Endothelial cell of umbilical vein (primary cell): ENCODE data around the gene IQGAP2. TPM values are rescaled to one million over a fixed set of nuclear protein-coding genes. Genes with fewer than 3 reads are reported as not detected.
"Not testable (repeated sequence)": the region's sequence is repeated elsewhere in the genome, so short reads cannot be mapped to it uniquely, and the experiment has no call there.

Source experiments
- BruUV-seq: library from RNA; stranded (reverse); fragments of 400-500 nt; replicated peaks from 2 replicates; lab custom pipeline; 2021; lab: Mats Ljungman, UMichigan
- CTCF ChIA-PET: fragments of 300-600, 350-600 bp; sonication (Branson Sonifier 250); formaldehyde crosslinking; loops from one replicate; lab custom pipeline; 2021; ENCODE audit warnings: antibody characterized with exemption, inconsistent platforms; lab: Charles Lee
- POLR2A ChIA-PET: fragments of 300-600, 350-600 bp; sonication (Branson Sonifier 250); formaldehyde crosslinking; loops from one replicate; lab custom pipeline; 2021; ENCODE audit warnings: antibody characterized with exemption, inconsistent platforms; lab: Charles Lee
- DNase-seq: peaks from one replicate; pipeline ENCODE4 v3.0.0-alpha.2; 2011; ENCODE audit warnings: low read depth, low spot score
- FAIRE-seq: peaks from 2 replicates; lab custom pipeline; 2011; peaks lifted over from hg19 to GRCh38; lab: Jason Lieb, UNC
- H2AFZ ChIP-seq: 2 replicates; pipeline ENCODE4 v1.6.0; 2012; ENCODE audit warnings: low read depth, low read length, control low read depth, inconsistent platforms
- H3K27ac ChIP-seq: 2 replicates; pipeline ENCODE4 v1.5.1; 2011; ENCODE audit warnings: low read depth, mild to moderate bottlenecking, control low read depth, low read length, moderate library complexity; ENCODE audit not compliant: insufficient read depth
- H3K27me3 ChIP-seq, 2 experiments: 2 replicates each; pipeline versions ENCODE4 v1.6.0 to v1.6.1; 2011; ENCODE audit warnings: low read length in 2 of 2, mixed read lengths in 1 of 2; ENCODE audit not compliant: control insufficient read depth in 2 of 2, insufficient read depth in 2 of 2
- H3K36me3 ChIP-seq, 2 experiments: 2 replicates in 1 of 2; 3 replicates in 1 of 2; pipeline ENCODE4 v1.5.1; 2011; ENCODE audit warnings: low read length in 2 of 2, mild to moderate bottlenecking in 1 of 2, moderate library complexity in 1 of 2; ENCODE audit not compliant: control insufficient read depth in 2 of 2, insufficient read depth in 2 of 2; ENCODE audit errors: extremely low read depth in 1 of 2
- H3K4me1 ChIP-seq: 3 replicates; pipeline ENCODE4 v1.5.1; 2011; ENCODE audit warnings: mild to moderate bottlenecking, low read length; ENCODE audit not compliant: control insufficient read depth, insufficient read depth; ENCODE audit errors: extremely low read depth
- H3K4me2 ChIP-seq: 2 replicates; pipeline ENCODE4 v1.6.1; 2011; ENCODE audit warnings: low read length, control low read depth, mixed read lengths; ENCODE audit not compliant: insufficient read depth
- H3K4me3 ChIP-seq, 3 experiments: fragments of 200-600 bp in 1 of 3; sonication (generic), shearing (Covaris generic) in 1 of 3; replicated peaks in 1 of 3; 2 replicates each; pipeline ENCODE4 v1.5.1; 2011 to 2016; ENCODE audit warnings: control low read depth in 3 of 3, low read length in 3 of 3, mild to moderate bottlenecking in 2 of 3, inconsistent platforms in 1 of 3, low read depth in 1 of 3, moderate library complexity in 1 of 3; ENCODE audit not compliant: insufficient read depth in 1 of 3
- H3K79me2 ChIP-seq: 2 replicates; pipeline ENCODE4 v1.6.0; 2012; ENCODE audit warnings: low read length, inconsistent platforms; ENCODE audit not compliant: control insufficient read depth, insufficient read depth
- H3K9ac ChIP-seq: replicated peaks from 2 replicates; pipeline ENCODE3; 2011; ENCODE audit warnings: low read length, control low read depth; ENCODE audit not compliant: insufficient read depth; ENCODE audit errors: extremely low read depth
- H3K9me1 ChIP-seq: replicated peaks from 3 replicates; pipeline ENCODE4 v1.6.0; 2011; ENCODE audit warnings: mild to moderate bottlenecking, low read length; ENCODE audit not compliant: control insufficient read depth, insufficient read depth; ENCODE audit errors: extremely low read depth
- H3K9me3 ChIP-seq: replicated peaks from 2 replicates; pipeline ENCODE4 v1.5.1; 2012; ENCODE audit warnings: low read length, inconsistent platforms; ENCODE audit not compliant: control insufficient read depth, insufficient read depth
- H4K20me1 ChIP-seq: replicated peaks from 2 replicates; pipeline ENCODE3; 2011; ENCODE audit warnings: mild to moderate bottlenecking, low read length; ENCODE audit not compliant: control insufficient read depth, insufficient read depth; ENCODE audit errors: extremely low read depth
- EZH2 ChIP-seq: IDR thresholded peaks from 2 replicates; pipeline ENCODE4 v1.6.1; 2012; ENCODE audit warnings: borderline replicate concordance, low read depth, mild to moderate bottlenecking, moderate library complexity, low read length, inconsistent platforms; ENCODE audit not compliant: severe bottlenecking
- FOS ChIP-seq: IDR thresholded peaks from 2 replicates; pipeline ENCODE4 v1.6.1; 2011; ENCODE audit warnings: mild to moderate bottlenecking, low read length, moderate library complexity, borderline replicate concordance; ENCODE audit not compliant: insufficient read depth
- GATA2 ChIP-seq: IDR thresholded peaks from 2 replicates; pipeline ENCODE4 v1.7.0; 2011; ENCODE audit warnings: low read depth, mild to moderate bottlenecking, moderate library complexity, mixed read lengths, low read length; ENCODE audit not compliant: insufficient read length, insufficient read depth
- MAX ChIP-seq: IDR thresholded peaks from 2 replicates; pipeline ENCODE4 v1.6.1; 2011; ENCODE audit not compliant: insufficient read depth, insufficient read length
- MYC ChIP-seq: IDR thresholded peaks from one replicate; pipeline ENCODE4 v1.6.1; 2011; ENCODE audit warnings: mild to moderate bottlenecking, low read depth, low read length
- POLR2A ChIP-seq: IDR thresholded peaks from 2 replicates; pipeline ENCODE4 v1.6.1; 2012; ENCODE audit warnings: low read depth, mild to moderate bottlenecking, control low read depth, low read length
- dilution Hi-C: fragments of 300-500 bp; cut with MboI; formaldehyde crosslinking; loops from one replicate; pipeline ENCODE4 v1.15.0; 2019; ENCODE audit warnings: low sequenced_read_pairs; ENCODE audit not compliant: extremely low pct_ligation_motif_present
- intact Hi-C: fragments of 100-400 bp; cut with micrococcal nuclease; formaldehyde crosslinking; loops from one replicate; pipeline ENCODE4 v1.10.0; 2022
- polyA plus RNA-seq, 4 experiments: library from polyadenylated mRNA; depleted of rRNA in 3 of 4; stranded (reverse) in 3 of 4; unstranded in 1 of 4; fragments of >200 nt; gene quantifications; 2 replicates each; pipeline versions ENCODE4 v1.2.1 to v1.2.3, GENCODE V29; 2011 to 2012; ENCODE audit warnings: missing spikeins in 1 of 4
- total RNA-seq: library from RNA; stranded (reverse); gene quantifications from 2 replicates; pipeline ENCODE4 v1.2.3, GENCODE V29; 2021
- TF ChIP-seq, protein P1 (sequence below), 2 donors: IDR thresholded peaks; 1 replicate in 1 of 2; 2 replicates in 1 of 2; pipeline ENCODE4 v1.5.1; 2011; ENCODE audit warnings: low read length in 2 of 2, mild to moderate bottlenecking in 2 of 2, moderate library complexity in 2 of 2, control low read depth in 1 of 2, inconsistent platforms in 1 of 2, low read depth in 1 of 2; ENCODE audit not compliant: insufficient read depth in 1 of 2; ENCODE audit errors: extremely low read depth in 1 of 2

IQGAP2 gene
- total and polyA plus RNA-seq, 2 donors (not counting 3 experiments of a cell fraction or from before 2014, with no cell fraction given): 4.5 to 4.7 TPM

DNA sequence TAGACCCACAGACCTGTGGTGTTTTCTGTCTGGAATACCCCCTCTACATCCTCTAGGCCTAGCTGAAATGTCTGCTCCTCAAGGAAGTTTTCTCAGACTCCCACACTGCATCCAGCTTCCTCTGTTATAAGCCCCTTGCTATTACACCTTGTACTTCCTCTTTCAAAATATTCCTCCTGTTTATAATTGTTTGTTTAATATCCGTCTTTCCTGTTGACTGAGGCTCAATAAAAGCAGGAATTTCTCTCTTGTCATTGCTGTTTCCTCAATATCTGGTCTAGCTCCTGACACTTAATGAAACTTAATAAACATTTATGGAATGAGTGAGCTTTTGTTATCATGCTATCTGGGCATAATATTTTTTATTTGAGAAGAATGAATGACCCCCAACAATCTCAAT lies 34.1 kb upstream of the IQGAP2 start:
- no peak overlapping the region for H3K4me2 ChIP-seq
- no TSS peak for BruUV-seq
- H3K27ac ChIP-seq: no peak overlapping the region
- ChIA-PET POLR2A (no interaction called here), CTCF (no interaction called here)
- H2AFZ ChIP-seq: no peak overlapping the region
- no peaks in the 10 kb centered on the region for H3K36me3 ChIP-seq
- no peaks in the 10 kb centered on the region for H4K20me1 ChIP-seq
- no peak for FAIRE-seq
- no peak overlapping the region for H3K9ac ChIP-seq
- H3K27me3 ChIP-seq: no peaks in the 10 kb centered on the region
- intact Hi-C loops: no loop called here
- H3K4me1 ChIP-seq: no peaks in the 10 kb centered on the region
- H3K9me1 ChIP-seq: no peaks in the 10 kb centered on the region
- no peak for DNase-seq
- no peak overlapping the region for H3K4me3 ChIP-seq
- TF ChIP-seq MAX (no peak), EZH2 (no peak), MYC (no peak), GATA2 (no peak), FOS (no peak), POLR2A (no peak)
- TF ChIP-seq, protein P1, sequence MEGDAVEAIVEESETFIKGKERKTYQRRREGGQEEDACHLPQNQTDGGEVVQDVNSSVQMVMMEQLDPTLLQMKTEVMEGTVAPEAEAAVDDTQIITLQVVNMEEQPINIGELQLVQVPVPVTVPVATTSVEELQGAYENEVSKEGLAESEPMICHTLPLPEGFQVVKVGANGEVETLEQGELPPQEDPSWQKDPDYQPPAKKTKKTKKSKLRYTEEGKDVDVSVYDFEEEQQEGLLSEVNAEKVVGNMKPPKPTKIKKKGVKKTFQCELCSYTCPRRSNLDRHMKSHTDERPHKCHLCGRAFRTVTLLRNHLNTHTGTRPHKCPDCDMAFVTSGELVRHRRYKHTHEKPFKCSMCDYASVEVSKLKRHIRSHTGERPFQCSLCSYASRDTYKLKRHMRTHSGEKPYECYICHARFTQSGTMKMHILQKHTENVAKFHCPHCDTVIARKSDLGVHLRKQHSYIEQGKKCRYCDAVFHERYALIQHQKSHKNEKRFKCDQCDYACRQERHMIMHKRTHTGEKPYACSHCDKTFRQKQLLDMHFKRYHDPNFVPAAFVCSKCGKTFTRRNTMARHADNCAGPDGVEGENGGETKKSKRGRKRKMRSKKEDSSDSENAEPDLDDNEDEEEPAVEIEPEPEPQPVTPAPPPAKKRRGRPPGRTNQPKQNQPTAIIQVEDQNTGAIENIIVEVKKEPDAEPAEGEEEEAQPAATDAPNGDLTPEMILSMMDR (IDR thresholded peaks at IDR 0.05; ENCODE audit: extremely low read depth in 1 of 2, insufficient read depth in 1 of 2, low read depth in 1 of 2, low read length in 2 of 2): no peak
- H3K9me3 ChIP-seq: no peaks in the 10 kb centered on the region
- dilution Hi-C loops: no loop called here
- H3K79me2 ChIP-seq: no peaks in the 10 kb centered on the region

DNA sequence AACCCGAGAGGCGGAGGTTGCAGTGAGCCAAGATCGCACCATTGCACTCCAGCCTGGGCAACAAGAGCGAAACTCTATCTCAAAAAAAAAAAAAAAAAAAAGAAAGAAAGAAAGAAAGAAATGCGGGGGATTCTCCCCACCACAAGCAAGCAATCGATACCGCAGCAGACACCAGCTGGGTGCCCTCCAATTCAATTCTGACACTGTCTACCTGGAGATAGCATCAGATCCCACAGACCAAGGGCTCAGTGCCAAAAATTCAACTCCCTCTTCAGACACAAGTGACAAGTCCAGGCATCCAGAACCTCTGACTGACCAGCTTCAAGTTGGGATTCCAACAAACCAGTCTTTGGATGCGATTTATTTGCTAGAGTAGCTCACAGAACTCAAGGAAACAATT lies 33.4 kb upstream of the IQGAP2 start:
- H3K4me2 ChIP-seq, CTCF ChIA-PET, BruUV-seq, H3K79me2 ChIP-seq, H3K27ac ChIP-seq, H2AFZ ChIP-seq, H3K4me3 ChIP-seq, DNase-seq, H4K20me1 ChIP-seq, H3K9me3 ChIP-seq, H3K9me1 ChIP-seq, dilution Hi-C loops, H3K27me3 ChIP-seq, H3K9ac ChIP-seq, intact Hi-C loops, H3K36me3 ChIP-seq, H3K4me1 ChIP-seq, FAIRE-seq, POLR2A ChIA-PET: not testable (repeated sequence)
